ENCODE data around the gene EVI2B.
"Not testable (repeated sequence)": the region's sequence is repeated elsewhere in the genome, so short reads cannot be mapped to it uniquely, and the experiment has no call there.

The EVI2B gene

GRCh38 chr17:31266042-31266441 lies 47.8 kb downstream of the EVI2B start:
- no peak for DNase-seq

DNA sequence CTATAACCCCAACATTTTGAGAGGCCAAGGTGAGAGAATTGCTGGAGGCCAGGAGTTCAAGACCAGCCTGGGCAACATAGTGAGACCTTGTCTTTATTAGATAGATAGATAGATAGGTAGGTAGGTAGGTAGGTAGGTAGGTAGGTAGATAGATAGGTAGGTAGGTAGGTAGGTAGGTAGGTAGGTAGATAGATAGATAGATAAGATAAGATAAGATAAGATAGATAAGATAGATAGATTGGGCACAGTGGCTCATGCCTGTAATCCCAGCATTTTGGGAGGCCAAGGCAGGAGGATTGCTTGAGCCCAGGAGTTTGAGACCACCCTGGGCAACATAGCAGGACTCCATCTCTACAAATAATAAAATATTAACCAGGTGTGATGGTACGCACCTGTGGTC lies 50.9 kb downstream of the EVI2B start:
- not testable (repeated sequence) for DNase-seq

DNA sequence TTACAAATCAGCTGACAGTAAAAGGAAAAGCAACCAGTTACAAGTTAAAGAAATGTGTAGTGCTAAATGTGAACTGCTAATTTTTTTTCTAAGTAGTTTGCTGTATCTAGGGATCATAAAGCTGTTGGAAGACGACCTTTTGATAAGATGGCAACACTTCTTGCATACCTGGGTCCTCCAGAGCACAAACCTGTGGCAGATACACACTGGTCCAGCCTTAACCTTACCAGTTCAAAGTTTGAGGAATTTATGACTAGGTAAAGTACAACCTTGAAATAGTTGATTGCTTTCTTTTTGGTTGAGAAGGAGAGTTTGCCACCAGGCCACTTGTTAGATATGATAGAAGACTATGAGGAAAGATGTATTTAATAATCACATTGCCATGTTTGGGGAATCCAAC lies 52.3 kb downstream of the EVI2B start:
- no peak for DNase-seq

DNA sequence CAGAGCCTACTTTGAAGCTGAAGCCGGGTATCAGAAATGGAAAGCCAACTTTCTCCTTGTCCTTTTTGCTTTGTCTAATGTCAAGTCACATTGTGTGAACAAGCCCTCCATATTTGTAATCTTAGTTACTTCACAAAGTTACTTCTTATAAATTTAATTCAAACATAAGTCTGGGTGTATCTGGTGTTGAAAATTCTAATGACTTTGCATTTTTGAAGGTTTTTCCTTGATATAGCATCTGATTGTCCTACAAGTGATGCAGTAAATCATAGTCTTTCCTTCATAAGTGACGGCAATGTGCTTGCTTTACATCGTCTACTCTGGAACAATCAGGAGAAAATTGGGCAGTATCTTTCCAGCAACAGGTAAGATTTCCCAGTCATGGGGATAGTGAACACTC lies 53.7 kb downstream of the EVI2B start:
- DNase-seq: no peak

GRCh38 chr17:31256936-31257335 lies 56.9 kb downstream of the EVI2B start:
- DNase-seq: no peak

DNA sequence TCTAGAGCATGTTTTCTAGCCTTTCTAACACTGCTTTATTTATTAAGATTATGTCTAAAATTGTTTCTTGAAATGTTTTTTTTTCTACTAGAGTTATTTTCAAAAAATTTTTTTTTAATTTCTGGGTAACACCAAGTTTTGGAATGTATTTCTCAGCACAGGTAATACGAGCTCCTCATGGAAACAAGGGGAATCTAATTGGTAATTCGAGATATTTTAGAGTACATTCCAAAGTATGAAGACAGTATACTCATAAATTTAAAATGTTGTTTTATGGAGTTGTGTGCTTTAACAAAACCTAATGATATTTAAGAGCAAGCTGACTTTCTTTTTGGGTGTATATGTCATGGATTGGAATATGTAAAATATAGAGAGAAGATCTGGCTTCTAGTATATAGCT lies 59.2 kb downstream of the EVI2B start:
- DNase-seq: no peak

Data from cerebellar nuclear complex (tissue), 1 donor.